ENCODE results near the gene C4B.
"Not testable (repeated sequence)": the region's sequence is repeated elsewhere in the genome, so short reads cannot be mapped to it uniquely, and the experiment has no call there.

C4B gene

GRCh38 chr6:32037136-32037535 is 22.5 kb downstream of the C4B start:
- DNase-seq (ENCODE audit: low spot score), result not testable (repeated sequence)

- not testable (repeated sequence) for DNase-seq (ENCODE audit: low spot score)
These were observed 23.3 kb downstream of the C4B start, which contains the start of gene CYP21A2 for GRCh38 chr6:32037598-32038524. Gene CYP21A2, plus strand, starts transcription at chr6:32038415. Its CDS starts 8 bp downstream, at chr6:32038423.

GRCh38 chr6:32038878-32039277 is 24.3 kb downstream of the C4B start:
- DNase-seq (ENCODE audit: low spot score), result not testable (repeated sequence)

GRCh38 chr6:32039321-32040274 is 25.0 kb downstream of the C4B start:
- not testable (repeated sequence) for DNase-seq (ENCODE audit: low spot score)

- not testable (repeated sequence) for DNase-seq (ENCODE audit: low spot score)
These were observed 25.9 kb downstream of the C4B start for GRCh38 chr6:32040299-32041049.

- DNase-seq (ENCODE audit: low spot score), result not testable (repeated sequence)
These were observed 26.4 kb downstream of the C4B start for GRCh38 chr6:32041050-32041321.

GRCh38 chr6:32041385-32041784 is 26.8 kb downstream of the C4B start:
- not testable (repeated sequence) for DNase-seq (ENCODE audit: low spot score)

GRCh38 chr6:32042276-32042675 is 27.7 kb downstream of the C4B start:
- DNase-seq (ENCODE audit: low spot score), result not testable (repeated sequence)

- DNase-seq (ENCODE audit: low spot score), result not testable (repeated sequence)
These were observed 29.2 kb downstream of the C4B start for GRCh38 chr6:32043589-32044380.

GRCh38 chr6:32044916-32045315 is 30.3 kb downstream of the C4B start:
- DNase-seq (ENCODE audit: low spot score), result not testable (repeated sequence)

- no peak for DNase-seq (ENCODE audit: low spot score)
These were observed 31.3 kb downstream of the C4B start for GRCh38 chr6:32045811-32046449.

- DNase-seq (ENCODE audit: low spot score), result peak; percentile 57
These were observed 32.0 kb downstream of the C4B start for GRCh38 chr6:32046450-32047083.

GRCh38 chr6:32047084-32047478 is 32.5 kb downstream of the C4B start:
- peak; percentile 83 for DNase-seq (ENCODE audit: low spot score)

GRCh38 chr6:32047539-32047854 is 32.9 kb downstream of the C4B start:
- DNase-seq (ENCODE audit: low spot score), result no peak

- peak; percentile 84 for DNase-seq (ENCODE audit: low spot score)
These were observed 33.5 kb downstream of the C4B start for GRCh38 chr6:32047855-32048766.

GRCh38 chr6:32049149-32049548 is 34.6 kb downstream of the C4B start:
- not testable (repeated sequence) for DNase-seq (ENCODE audit: low spot score)

- not testable (repeated sequence) for DNase-seq (ENCODE audit: low spot score)
These were observed 35.1 kb downstream of the C4B start for GRCh38 chr6:32049736-32050135.

- no peak for DNase-seq (ENCODE audit: low spot score)
These were observed 36.0 kb downstream of the C4B start for GRCh38 chr6:32050562-32050961.

GRCh38 chr6:32052626-32053025 is 38.0 kb downstream of the C4B start:
- not testable (repeated sequence) for DNase-seq (ENCODE audit: low spot score)

Data from AG20443 (cell line).